Cardiac fibroblast (primary cell): ENCODE data around the gene DSCAML1.

Experiments used
- DNase-seq, 2 donors: peaks; one replicate each; pipeline versions ENCODE4 v3.0.0 to v3.0.0-alpha.2; 2010; ENCODE audit warnings: low read depth in 2 of 2
- H3K4me3 ChIP-seq, 2 donors: replicated peaks in 1 of 2; 1 replicate in 1 of 2; 2 replicates in 1 of 2; pipeline ENCODE4 v1.5.1; 2011; ENCODE audit warnings: low read depth in 2 of 2, low read length in 2 of 2, mild to moderate bottlenecking in 2 of 2, moderate library complexity in 1 of 2
- CTCF ChIP-seq: IDR thresholded peaks from one replicate; pipeline ENCODE4 v1.5.1; 2011; ENCODE audit warnings: low read depth, mild to moderate bottlenecking, low read length, inconsistent platforms

DSCAML1 gene

GRCh38 chr11:117431436-117431835 lies 365.6 kb downstream of the DSCAML1 start:
- no peak overlapping the region for H3K4me3 ChIP-seq
- TF ChIP-seq CTCF, result no peak
- no peak for DNase-seq

GRCh38 chr11:117430293-117430955 lies 366.6 kb downstream of the DSCAML1 start:
- no peak for TF ChIP-seq CTCF
- DNase-seq, result no peak
- H3K4me3 ChIP-seq, result no peak overlapping the region

- TF ChIP-seq CTCF, result no peak
- H3K4me3 ChIP-seq, result no peak overlapping the region
- DNase-seq, result no peak
Observed at GRCh38 chr11:117428856-117429229, 368.2 kb downstream of the DSCAML1 start.

- TF ChIP-seq CTCF, result no peak
- DNase-seq, result no peak
- no peak overlapping the region for H3K4me3 ChIP-seq
Observed at GRCh38 chr11:117428186-117428855, 368.7 kb downstream of the DSCAML1 start.

- H3K4me3 ChIP-seq, result no peak overlapping the region
- DNase-seq, result no peak
- TF ChIP-seq CTCF, result no peak
Observed at GRCh38 chr11:117427356-117427874, 369.6 kb downstream of the DSCAML1 start.

- no peak overlapping the region for H3K4me3 ChIP-seq
- TF ChIP-seq CTCF, result no peak
- DNase-seq, result no peak
Observed at GRCh38 chr11:117426941-117427340, 370.1 kb downstream of the DSCAML1 start.
